ENCODE results near the gene SDK2.

Gene SDK2

DNA sequence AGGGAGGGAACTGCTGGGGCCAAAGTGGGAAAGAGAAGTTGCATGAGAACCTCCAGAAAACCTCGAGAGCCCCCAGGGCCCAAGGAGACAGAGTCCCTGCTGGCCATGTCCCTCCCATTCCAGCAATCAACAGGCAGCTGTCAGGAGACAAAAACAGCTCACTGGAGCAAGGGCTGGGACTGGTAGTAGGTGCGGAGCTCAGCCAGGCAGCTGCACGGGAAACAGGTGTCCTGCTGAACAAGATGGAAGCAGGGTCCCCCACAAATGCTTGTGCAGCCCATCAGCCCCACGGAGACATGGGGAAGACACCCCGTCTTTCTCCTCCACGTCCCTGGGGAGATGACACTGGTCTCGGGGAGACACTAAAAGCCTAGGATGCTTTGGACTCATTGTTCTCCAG lies 34.5 kb downstream of the SDK2 start:
- TF ChIP-seq FOXM1 (IDR thresholded peaks at IDR 0.05; ENCODE audit: borderline replicate concordance) (no peak), CTBP1 (IDR thresholded peaks at IDR 0.05; ENCODE audit: borderline replicate concordance) (no peak), BHLHE40 (IDR thresholded peaks at IDR 0.05; ENCODE audit: borderline replicate concordance) (no peak), FOXK2 (IDR thresholded peaks at IDR 0.05) (no peak), L3MBTL2 (conservative IDR thresholded peaks at IDR 0.05) (no peak), ARNT (IDR thresholded peaks at IDR 0.05) (no peak), SP1 (IDR thresholded peaks at IDR 0.05) (no peak), LEF1 (IDR thresholded peaks at IDR 0.05; ENCODE audit: borderline replicate concordance) (no peak), TARDBP (IDR thresholded peaks at IDR 0.05) (no peak), SUZ12 (IDR thresholded peaks at IDR 0.05) (no peak), FOXA1 (IDR thresholded peaks at IDR 0.05) (no peak), ZNF384 (IDR thresholded peaks at IDR 0.05) (no peak), ELF4 (IDR thresholded peaks at IDR 0.05) (no peak), NFRKB (IDR thresholded peaks at IDR 0.05) (no peak), HDGF (IDR thresholded peaks at IDR 0.05; ENCODE audit: borderline replicate concordance) (no peak)
- TF ChIP-seq, protein P1, sequence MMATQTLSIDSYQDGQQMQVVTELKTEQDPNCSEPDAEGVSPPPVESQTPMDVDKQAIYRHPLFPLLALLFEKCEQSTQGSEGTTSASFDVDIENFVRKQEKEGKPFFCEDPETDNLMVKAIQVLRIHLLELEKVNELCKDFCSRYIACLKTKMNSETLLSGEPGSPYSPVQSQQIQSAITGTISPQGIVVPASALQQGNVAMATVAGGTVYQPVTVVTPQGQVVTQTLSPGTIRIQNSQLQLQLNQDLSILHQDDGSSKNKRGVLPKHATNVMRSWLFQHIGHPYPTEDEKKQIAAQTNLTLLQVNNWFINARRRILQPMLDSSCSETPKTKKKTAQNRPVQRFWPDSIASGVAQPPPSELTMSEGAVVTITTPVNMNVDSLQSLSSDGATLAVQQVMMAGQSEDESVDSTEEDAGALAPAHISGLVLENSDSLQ (IDR thresholded peaks at IDR 0.05) = no peak
- DNase-seq (ENCODE audit: extremely low spot score) = no peak
- ChIA-PET CTCF (no interaction called here), POLR2A (no interaction called here)

DNA sequence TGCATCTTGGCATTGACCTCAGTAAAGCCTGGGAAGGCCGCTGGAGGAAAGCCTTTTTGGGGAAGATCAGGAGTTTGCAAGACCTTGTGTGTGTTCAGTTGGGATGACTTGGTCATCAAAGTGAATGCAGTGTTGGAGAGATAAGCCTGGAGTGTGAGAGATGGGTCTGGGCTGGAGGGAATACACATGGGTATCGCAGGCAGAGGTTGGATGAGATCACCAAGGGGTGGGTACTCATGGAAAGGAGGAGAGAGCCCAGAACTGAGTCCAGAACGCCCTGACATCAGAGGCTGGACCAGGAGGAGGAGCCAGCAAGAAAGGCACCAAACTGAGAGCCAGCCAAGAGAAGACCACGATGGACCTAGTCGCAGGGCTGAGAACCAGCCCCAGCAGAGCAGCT lies 35.2 kb downstream of the SDK2 start:
- CTCF ChIA-PET = no interaction called here
- TF ChIP-seq ZNF384 (IDR thresholded peaks at IDR 0.05) = no peak
- TF ChIP-seq FOXK2 (IDR thresholded peaks at IDR 0.05) = no peak
- TF ChIP-seq FOXA1 (IDR thresholded peaks at IDR 0.05) = no peak
- no peak for TF ChIP-seq LEF1 (IDR thresholded peaks at IDR 0.05; ENCODE audit: borderline replicate concordance)
- TF ChIP-seq HDGF (IDR thresholded peaks at IDR 0.05; ENCODE audit: borderline replicate concordance) = no peak
- TF ChIP-seq L3MBTL2 (conservative IDR thresholded peaks at IDR 0.05) = no peak
- no peak for TF ChIP-seq SP1 (IDR thresholded peaks at IDR 0.05)
- TF ChIP-seq SUZ12 (IDR thresholded peaks at IDR 0.05) = no peak
- no peak for TF ChIP-seq ARNT (IDR thresholded peaks at IDR 0.05)
- no peak for TF ChIP-seq BHLHE40 (IDR thresholded peaks at IDR 0.05; ENCODE audit: borderline replicate concordance)
- TF ChIP-seq, protein P1 (IDR thresholded peaks at IDR 0.05) = no peak
- TF ChIP-seq CTBP1 (IDR thresholded peaks at IDR 0.05; ENCODE audit: borderline replicate concordance) = no peak
- no peak for TF ChIP-seq ELF4 (IDR thresholded peaks at IDR 0.05)
- no peak for TF ChIP-seq TARDBP (IDR thresholded peaks at IDR 0.05)
- TF ChIP-seq FOXM1 (IDR thresholded peaks at IDR 0.05; ENCODE audit: borderline replicate concordance) = no peak
- DNase-seq (ENCODE audit: extremely low spot score) = no peak
- POLR2A ChIA-PET = no interaction called here

DNA sequence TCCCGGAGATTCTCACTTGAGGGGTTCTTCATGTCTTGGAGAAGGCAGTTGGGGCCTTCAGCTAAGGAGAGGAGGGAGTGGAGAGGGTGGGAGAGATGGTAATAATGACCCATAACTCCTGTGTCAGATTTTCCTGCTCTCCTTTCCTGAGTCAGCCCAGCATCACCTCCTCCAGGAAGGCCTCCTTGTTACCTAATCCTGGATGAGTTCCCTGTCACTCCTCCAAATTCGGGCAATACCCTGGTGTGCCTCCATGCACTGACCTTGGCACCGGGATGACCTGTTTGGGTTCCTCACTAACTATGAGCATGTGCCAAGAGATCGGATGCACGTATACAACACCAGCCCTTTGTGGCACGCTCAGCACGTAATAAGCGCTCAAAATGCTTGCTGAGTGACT lies 38.8 kb downstream of the SDK2 start:
- ChIA-PET POLR2A (no interaction called here), CTCF (no interaction called here)
- no peak for DNase-seq (ENCODE audit: extremely low spot score)
- TF ChIP-seq TARDBP (IDR thresholded peaks at IDR 0.05) = no peak
- TF ChIP-seq NFRKB (IDR thresholded peaks at IDR 0.05) = no peak
- TF ChIP-seq L3MBTL2 (conservative IDR thresholded peaks at IDR 0.05) = no peak
- no peak for TF ChIP-seq ARNT (IDR thresholded peaks at IDR 0.05)
- TF ChIP-seq FOXK2 (IDR thresholded peaks at IDR 0.05) = no peak
- TF ChIP-seq HDGF (IDR thresholded peaks at IDR 0.05; ENCODE audit: borderline replicate concordance) = no peak
- no peak for TF ChIP-seq FOXM1 (IDR thresholded peaks at IDR 0.05; ENCODE audit: borderline replicate concordance)
- no peak for TF ChIP-seq BHLHE40 (IDR thresholded peaks at IDR 0.05; ENCODE audit: borderline replicate concordance)
- TF ChIP-seq FOXA1 (IDR thresholded peaks at IDR 0.05) = no peak
- TF ChIP-seq ZNF384 (IDR thresholded peaks at IDR 0.05) = no peak
- TF ChIP-seq ELF4 (IDR thresholded peaks at IDR 0.05) = no peak
- TF ChIP-seq SUZ12 (IDR thresholded peaks at IDR 0.05) = no peak
- TF ChIP-seq SP1 (IDR thresholded peaks at IDR 0.05) = no peak
- TF ChIP-seq, protein P1 (IDR thresholded peaks at IDR 0.05) = no peak

DNA sequence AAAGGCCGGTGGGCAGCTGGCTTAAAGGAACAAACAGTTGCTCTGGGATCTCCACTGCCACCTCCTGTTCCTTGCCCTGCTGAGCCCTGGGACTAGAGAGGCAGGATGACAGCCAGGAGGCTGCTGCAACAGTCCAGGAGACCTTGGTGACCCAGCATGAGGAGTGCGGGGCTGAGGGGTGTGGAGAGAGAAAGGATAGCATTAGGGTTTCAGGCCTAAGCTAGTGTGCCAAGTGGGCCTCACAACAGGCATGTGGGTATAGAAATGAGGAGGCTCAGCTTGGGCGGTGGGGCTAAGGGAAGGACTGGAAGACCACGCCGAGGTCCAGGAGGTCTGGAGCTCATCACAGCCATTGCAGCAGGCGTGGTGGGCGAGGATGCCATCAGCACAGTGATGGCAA lies 39.8 kb downstream of the SDK2 start:
- no peak for DNase-seq (ENCODE audit: extremely low spot score)
- POLR2A ChIA-PET = no interaction called here
- no peak for TF ChIP-seq FOXA1 (IDR thresholded peaks at IDR 0.05)
- TF ChIP-seq SUZ12 (IDR thresholded peaks at IDR 0.05) = no peak
- TF ChIP-seq FOXK2 (IDR thresholded peaks at IDR 0.05) = no peak
- no peak for TF ChIP-seq TARDBP (IDR thresholded peaks at IDR 0.05)
- no peak for TF ChIP-seq ZNF384 (IDR thresholded peaks at IDR 0.05)
- TF ChIP-seq BHLHE40 (IDR thresholded peaks at IDR 0.05; ENCODE audit: borderline replicate concordance) = no peak
- no peak for TF ChIP-seq NFRKB (IDR thresholded peaks at IDR 0.05)
- TF ChIP-seq LEF1 (IDR thresholded peaks at IDR 0.05; ENCODE audit: borderline replicate concordance) = no peak
- TF ChIP-seq FOXM1 (IDR thresholded peaks at IDR 0.05; ENCODE audit: borderline replicate concordance) = no peak
- no peak for TF ChIP-seq ARNT (IDR thresholded peaks at IDR 0.05)
- no peak for TF ChIP-seq ELF4 (IDR thresholded peaks at IDR 0.05)
- TF ChIP-seq, protein P1 (IDR thresholded peaks at IDR 0.05) = no peak
- CTCF ChIA-PET = no interaction called here

DNA sequence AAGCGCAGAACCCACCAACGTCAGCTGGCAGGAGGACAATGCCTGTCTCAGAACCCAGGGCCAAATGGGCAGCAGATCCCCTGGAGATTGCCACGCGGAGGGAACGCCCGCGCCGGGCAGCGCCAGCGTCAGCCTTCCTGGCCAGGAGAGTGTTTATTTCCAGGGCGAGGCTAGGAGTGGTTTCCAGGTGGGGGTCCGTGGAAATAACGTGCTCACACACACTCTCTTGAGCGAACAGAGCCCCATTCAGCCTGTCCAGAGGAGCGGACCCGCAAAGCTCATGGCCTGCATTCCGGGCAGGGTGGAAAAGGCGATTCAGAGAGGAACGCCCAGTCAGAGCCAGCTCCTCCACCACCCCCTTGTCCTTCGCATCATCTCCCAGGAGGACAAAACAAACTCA lies 40.3 kb downstream of the SDK2 start:
- no peak for DNase-seq (ENCODE audit: extremely low spot score)
- CTCF ChIA-PET = no interaction called here
- POLR2A ChIA-PET = no interaction called here
- TF ChIP-seq FOXK2 (IDR thresholded peaks at IDR 0.05) = no peak
